Sciatic nerve (tissue), 2 donors: ENCODE results near the gene ASPSCR1. TPM values are rescaled to one million over a fixed set of nuclear protein-coding genes. Genes with fewer than 3 reads are reported as not detected.

Experiments used
- ATAC-seq: fragments of 200-7000 bp; cut with Tn5 transposase; one replicate; pipeline ENCODE4 v1.9.1; 2020; ENCODE audit warnings: mild to moderate bottlenecking, moderate library complexity
- DNase-seq: peaks from one replicate; pipeline ENCODE4 v3.0.0-alpha.2; 2020; ENCODE audit warnings: low spot score
- intact Hi-C: fragments of 100-400 bp; cut with DNase I; formaldehyde crosslinking; loops from one replicate; pipeline ENCODE4 v1.14.2; 2022
- total RNA-seq: library from RNA; stranded (reverse); fragmentation: NEBNext Ultra II Directional; extraction: Animal tissue kit (Norgen Biotek cat#: 25700); gene quantifications from one replicate; pipeline ENCODE4 v1.2.1, GENCODE V29; 2021
- donor health status: DM: no; HTN: no; CAD: no.
- donor health status: DM: no; HTN: no; CAD: no.

The ASPSCR1 gene
- total RNA-seq, 1 donor from 2014 or later, result 32.5 TPM

GRCh38 chr17:81957691-81958432 is 19.6 kb upstream of the ASPSCR1 start:
- intact Hi-C loops, result loop anchor here (5.0 kb wide), 1 partner anchor 194 kb away; no protein-coding TSS in a partner anchor
- ATAC-seq, result no peak
- DNase-seq, result no peak

GRCh38 chr17:81958633-81959342 is 18.6 kb upstream of the ASPSCR1 start:
- no peak for DNase-seq
- no peak for ATAC-seq
- intact Hi-C loops, result loop anchor here (1.0 to 5.0 kb wide), 2 partner anchors 62 to 194 kb away; no protein-coding TSS in a partner anchor

GRCh38 chr17:81959362-81960129 is 17.9 kb upstream of the ASPSCR1 start:
- ATAC-seq, result peak; percentile 78
- intact Hi-C loops, result loop anchor here (1.0 to 5.0 kb wide), 2 partner anchors 61 to 193 kb away; no protein-coding TSS in a partner anchor
- peak; percentile 85 for DNase-seq

- ATAC-seq (no peak), DNase-seq (no peak)
- intact Hi-C loops, result no loop called here
These were observed 17.1 kb upstream of the ASPSCR1 start for GRCh38 chr17:81960130-81960958.

- ATAC-seq (no peak), DNase-seq (no peak)
- intact Hi-C loops, result no loop called here
These were observed 16.3 kb upstream of the ASPSCR1 start, which contains the start of gene NOTUM for GRCh38 chr17:81961087-81961511. NOTUM (minus strand) TSS chr17:81961187; CDS start chr17:81960909, 278 bp downstream.

- ATAC-seq (no peak), DNase-seq (no peak)
- intact Hi-C loops, result no loop called here
These were observed 15.6 kb upstream of the ASPSCR1 start for GRCh38 chr17:81961521-81962498.

GRCh38 chr17:81962499-81963441 is 14.7 kb upstream of the ASPSCR1 start:
- intact Hi-C loops, result no loop called here
- DNase-seq, result no peak

GRCh38 chr17:81964081-81964849 is 13.2 kb upstream of the ASPSCR1 start:
- intact Hi-C loops, result no loop called here
- DNase-seq, result no peak
- ATAC-seq, result no peak

More at GRCh38 chr17:81962499-81963441, 14.7 kb upstream of the ASPSCR1 start:
- no peak for ATAC-seq

- peak; percentile 37 for ATAC-seq
- DNase-seq, result no peak
- intact Hi-C loops, result no loop called here
These were observed 10.8 kb upstream of the ASPSCR1 start for GRCh38 chr17:81966343-81967243.

- DNase-seq (no peak), ATAC-seq (peak; percentile 2)
These were observed 10.2 kb upstream of the ASPSCR1 start for GRCh38 chr17:81967244-81967532.

GRCh38 chr17:81967533-81968395 is 9.7 kb upstream of the ASPSCR1 start:
- intact Hi-C loops, result no loop called here
- ATAC-seq, result peak; percentile 90
- DNase-seq, result peak; percentile 84

More at GRCh38 chr17:81967244-81967532, 10.2 kb upstream of the ASPSCR1 start:
- intact Hi-C loops, result no loop called here

GRCh38 chr17:81968396-81968745 is 9.1 kb upstream of the ASPSCR1 start:
- intact Hi-C loops, result no loop called here
- DNase-seq (no peak), ATAC-seq (no peak)

- DNase-seq (no peak), ATAC-seq (no peak)
- intact Hi-C loops, result no loop called here
These were observed 8.3 kb upstream of the ASPSCR1 start for GRCh38 chr17:81968850-81969812.
